SU-DHL-6 (cell line): Measurements from ENCODE around the gene GRXCR1.

Experiments
- EZH2phosphoT487 ChIP-seq: fragments of 200-600 bp; sonication (generic), shearing (Covaris generic); conservative IDR thresholded peaks from 2 replicates; pipeline ENCODE4 v1.6.1; 2018; ENCODE audit warnings: mild to moderate bottlenecking, antibody characterized with exemption, low read length, moderate library complexity, mixed read lengths
- TF ChIP-seq, protein P1 (sequence below): fragments of 200-600 bp; sonication (generic); IDR thresholded peaks from one replicate; pipeline ENCODE4 v1.5.1; 2017; ENCODE audit warnings: antibody characterized with exemption, mild to moderate bottlenecking, low read length, moderate library complexity; ENCODE audit not compliant: insufficient read depth, poor library complexity, severe bottlenecking

DNA sequence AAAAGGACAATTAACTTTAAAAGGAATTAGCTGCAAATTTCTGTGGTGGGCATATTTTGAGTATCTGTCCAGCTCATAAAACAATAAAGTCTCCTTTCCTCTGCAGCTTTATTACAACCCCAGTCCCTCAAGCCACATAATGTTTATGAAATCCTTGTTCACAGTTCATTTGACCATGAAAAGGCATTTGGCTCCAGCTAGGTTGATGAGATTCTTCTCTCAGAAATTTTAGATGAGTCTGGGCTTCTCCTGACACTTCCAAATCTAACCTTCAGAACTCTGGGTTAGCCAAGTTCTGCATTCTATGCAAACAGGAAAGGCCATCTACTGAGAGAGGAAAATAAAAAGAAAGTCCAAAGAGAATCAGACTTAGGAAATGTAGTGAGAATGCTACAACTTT is 156.8 kb downstream of the GRXCR1 start:
- TF ChIP-seq, protein P1, sequence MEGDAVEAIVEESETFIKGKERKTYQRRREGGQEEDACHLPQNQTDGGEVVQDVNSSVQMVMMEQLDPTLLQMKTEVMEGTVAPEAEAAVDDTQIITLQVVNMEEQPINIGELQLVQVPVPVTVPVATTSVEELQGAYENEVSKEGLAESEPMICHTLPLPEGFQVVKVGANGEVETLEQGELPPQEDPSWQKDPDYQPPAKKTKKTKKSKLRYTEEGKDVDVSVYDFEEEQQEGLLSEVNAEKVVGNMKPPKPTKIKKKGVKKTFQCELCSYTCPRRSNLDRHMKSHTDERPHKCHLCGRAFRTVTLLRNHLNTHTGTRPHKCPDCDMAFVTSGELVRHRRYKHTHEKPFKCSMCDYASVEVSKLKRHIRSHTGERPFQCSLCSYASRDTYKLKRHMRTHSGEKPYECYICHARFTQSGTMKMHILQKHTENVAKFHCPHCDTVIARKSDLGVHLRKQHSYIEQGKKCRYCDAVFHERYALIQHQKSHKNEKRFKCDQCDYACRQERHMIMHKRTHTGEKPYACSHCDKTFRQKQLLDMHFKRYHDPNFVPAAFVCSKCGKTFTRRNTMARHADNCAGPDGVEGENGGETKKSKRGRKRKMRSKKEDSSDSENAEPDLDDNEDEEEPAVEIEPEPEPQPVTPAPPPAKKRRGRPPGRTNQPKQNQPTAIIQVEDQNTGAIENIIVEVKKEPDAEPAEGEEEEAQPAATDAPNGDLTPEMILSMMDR, result no peak
- no peak for TF ChIP-seq EZH2phosphoT487
